Measurements from ENCODE around the gene FEN1. TPM values are rescaled to one million over a fixed set of nuclear protein-coding genes. Genes with fewer than 3 reads are reported as not detected.

FEN1 gene
- total and polyA plus RNA-seq, 2 of the 13 experiments (the other 11 are each of a cell fraction or from before 2014, with no cell fraction given): 12.4 to 102 TPM

- H3K27ac ChIP-seq (ENCODE audit: extremely low read length, insufficient read depth, low read length): peak overlapping the region; percentile 39
- H2AFZ ChIP-seq (ENCODE audit: low read length): no peak overlapping the region
- no peaks in the 10 kb centered on the region; a peak in 1 of 5 replicates for H3K36me3 ChIP-seq (replicated peaks in 1 of 2; ENCODE audit: control insufficient read depth in 1 of 2, insufficient read depth in 2 of 2, low read length in 2 of 2)
- DNase-seq (ENCODE audit: low spot score) (no peak), FAIRE-seq (no peak), ATAC-seq (no peak)
- H3K9ac ChIP-seq (ENCODE audit: insufficient read depth, low read depth, low read length): no peak overlapping the region
- in situ Hi-C loops (cut with HindIII; ENCODE audit: extremely low pct_ligation_motif_present, low pct_unique_long_range_greater_than_20kb): no loop called here
- no peaks in the 10 kb centered on the region for H3K9me3 ChIP-seq (ENCODE audit: low read length)
- POLR2A ChIA-PET: interaction anchor here (0.5 to 5.5 kb wide), 2 partner anchors 9 to 51 kb away, joined by 3 to 92 read pairs; partner anchors contain the start of gene FADS1
- H3K4me2 ChIP-seq (ENCODE audit: low read depth, low read length): no peak overlapping the region
- peaks cover 4% of the 10 kb centered on the region for H3K79me2 ChIP-seq (ENCODE audit: insufficient read depth, low read length)
- no peaks in the 10 kb centered on the region for H3K27me3 ChIP-seq (ENCODE audit: control insufficient read depth in 1 of 2, insufficient read depth in 2 of 2, low read length in 2 of 2)
- peaks cover 59% of the 10 kb centered on the region for H3K4me1 ChIP-seq (ENCODE audit: insufficient read depth, low read length)
- intact Hi-C loops (cut with micrococcal nuclease; ENCODE audit: unreplicated experiment): no loop called here
- no TSS peak for BruUV-seq (replicated peaks)
- 0 out of 2 replicates have a peak, but pooled peaks cover 2% of the 10 kb centered on the region for H4K20me1 ChIP-seq (ENCODE audit: insufficient read depth, low read length)
- TF ChIP-seq ATAD3A (CRISPR knock-in tag; IDR thresholded peaks at IDR 0.05): no peak
- TF ChIP-seq RERE (CRISPR knock-in tag; IDR thresholded peaks at IDR 0.05; ENCODE audit: low read depth): no peak
- TF ChIP-seq ZNF713 (CRISPR knock-in tag; IDR thresholded peaks at IDR 0.05): no peak
- no peak for TF ChIP-seq ZNF891 (CRISPR knock-in tag; IDR thresholded peaks at IDR 0.05)
- TF ChIP-seq NAIF1 (CRISPR knock-in tag; IDR thresholded peaks at IDR 0.05; ENCODE audit: borderline replicate concordance): no peak
- TF ChIP-seq RBM39 (IDR thresholded peaks at IDR 0.05; ENCODE audit: low read depth, low read length, poor library complexity, severe bottlenecking): no peak
- no peak for TF ChIP-seq ZNF660 (CRISPR knock-in tag; IDR thresholded peaks at IDR 0.05; ENCODE audit: borderline replicate concordance, low read depth)
- TF ChIP-seq NFE2 (CRISPR knock-in tag; IDR thresholded peaks at IDR 0.05): no peak
- TF ChIP-seq POLR2G (IDR thresholded peaks at IDR 0.05; ENCODE audit: low read depth, low read length): no peak
- no peak for TF ChIP-seq ZMYM2 (CRISPR knock-in tag; IDR thresholded peaks at IDR 0.05)
- no peak for TF ChIP-seq THAP8 (CRISPR knock-in tag; IDR thresholded peaks at IDR 0.05; ENCODE audit: borderline replicate concordance)
- 96% methylated on average over 16 of the region's 26 CpGs for WGBS (ENCODE audit: low lambda C conversion rate)
- CTCF ChIA-PET (ENCODE audit: low intra/inter-chr PET ratio, low total read pairs): interaction anchor here (0.9 kb wide), 1 partner anchor 14 kb away, joined by 3 read pairs; no protein-coding TSS in a partner anchor
- H3K4me3 ChIP-seq (replicated peaks in 1 of 3; ENCODE audit: insufficient read depth in 1 of 3, low read depth in 2 of 3, low read length in 3 of 3): no peak overlapping the region
Measured at GRCh38 chr11:61765550-61766253, 27.0 kb upstream of the FEN1 start.
